H54 (cell line): ENCODE results near the gene MYO16.

Experiments
- DNase-seq: peaks from one replicate; pipeline ENCODE4 v3.0.0; 2011; ENCODE audit warnings: low spot score, mixed read lengths; ENCODE audit not compliant: insufficient read length
- FAIRE-seq: peaks from 3 replicates; lab custom pipeline; 2011; peaks lifted over from hg19 to GRCh38; lab: Jason Lieb, UNC
- POLR2A ChIP-seq: IDR thresholded peaks from 2 replicates; pipeline ENCODE4 v1.6.1; 2011; ENCODE audit warnings: low read depth, mild to moderate bottlenecking, low read length

MYO16 gene

GRCh38 chr13:109141706-109142105 lies 512.3 kb downstream of the MYO16 start:
- FAIRE-seq, result no peak
- TF ChIP-seq POLR2A, result no peak
- DNase-seq, result no peak

GRCh38 chr13:109144693-109145437 lies 515.5 kb downstream of the MYO16 start:
- FAIRE-seq, result peak; percentile 96
- no peak for DNase-seq
- no peak for TF ChIP-seq POLR2A

GRCh38 chr13:109145631-109146030 lies 516.2 kb downstream of the MYO16 start:
- TF ChIP-seq POLR2A, result no peak
- DNase-seq, result peak; percentile 77
- peak; percentile 100 for FAIRE-seq

GRCh38 chr13:109146393-109146792 lies 517.0 kb downstream of the MYO16 start:
- no peak for DNase-seq
- peak; percentile 38 for FAIRE-seq
- no peak for TF ChIP-seq POLR2A

- DNase-seq, result peak; percentile 61
- FAIRE-seq, result peak; percentile 100
- TF ChIP-seq POLR2A, result no peak
Observed at GRCh38 chr13:109146912-109147647, 517.7 kb downstream of the MYO16 start.

GRCh38 chr13:109148243-109148642 lies 518.8 kb downstream of the MYO16 start:
- no peak for TF ChIP-seq POLR2A
- FAIRE-seq (no peak), DNase-seq (no peak)

GRCh38 chr13:109150696-109151095 lies 521.3 kb downstream of the MYO16 start:
- no peak for TF ChIP-seq POLR2A
- FAIRE-seq (peak; percentile 30), DNase-seq (no peak)

GRCh38 chr13:109151255-109151654 lies 521.8 kb downstream of the MYO16 start:
- FAIRE-seq, result peak; percentile 85
- no peak for DNase-seq
- no peak for TF ChIP-seq POLR2A

GRCh38 chr13:109151696-109152095 lies 522.3 kb downstream of the MYO16 start:
- no peak for TF ChIP-seq POLR2A
- FAIRE-seq (no peak), DNase-seq (no peak)

GRCh38 chr13:109152311-109152820 lies 523.0 kb downstream of the MYO16 start:
- no peak for TF ChIP-seq POLR2A
- DNase-seq, result no peak
- FAIRE-seq, result peak; percentile 43

- TF ChIP-seq POLR2A, result no peak
- DNase-seq (no peak), FAIRE-seq (peak; percentile 80)
Observed at GRCh38 chr13:109152941-109153340, 523.5 kb downstream of the MYO16 start.

GRCh38 chr13:109154146-109154545 lies 524.7 kb downstream of the MYO16 start:
- DNase-seq (no peak), FAIRE-seq (no peak)
- no peak for TF ChIP-seq POLR2A

GRCh38 chr13:109154546-109154945 lies 525.1 kb downstream of the MYO16 start:
- no peak for TF ChIP-seq POLR2A
- DNase-seq, result no peak
- no peak for FAIRE-seq
